BE2C (cell line): Measurements from ENCODE around the gene SLC13A5.

Source experiments
- DNase-seq: peaks from one replicate; pipeline ENCODE4 v3.0.0-alpha.2; 2020
- H3K27me3 ChIP-seq: fragments of 250-450 bp; sonication (Bioruptor Pico); 2 replicates; pipeline ENCODE4 v1.5.1; 2020; ENCODE audit warnings: mild to moderate bottlenecking
- H3K36me3 ChIP-seq: fragments of 250-450 bp; sonication (Bioruptor Pico); 2 replicates; pipeline ENCODE4 v1.5.1; 2020; ENCODE audit warnings: mild to moderate bottlenecking
- H3K4me1 ChIP-seq: fragments of 250-450 bp; sonication (Bioruptor Pico); 2 replicates; pipeline ENCODE4 v1.5.1; 2020
- H3K4me3 ChIP-seq: 2 replicates; pipeline ENCODE4 v1.5.1; 2011; ENCODE audit warnings: low read depth, low read length
- H3K9me3 ChIP-seq: fragments of 250-450 bp; sonication (Bioruptor Pico); 2 replicates; pipeline ENCODE4 v1.5.1; 2020
- TF ChIP-seq, protein P1 (sequence below): IDR thresholded peaks from 2 replicates; pipeline ENCODE4 v1.5.1; 2012; ENCODE audit warnings: mild to moderate bottlenecking, low read depth, low read length

SLC13A5 gene

GRCh38 chr17:6636105-6636504 lies 77.1 kb downstream of the SLC13A5 start:
- H3K27me3 ChIP-seq, result no peaks in the 10 kb centered on the region
- DNase-seq, result no peak
- no peaks in the 10 kb centered on the region for H3K9me3 ChIP-seq
- TF ChIP-seq, protein P1, sequence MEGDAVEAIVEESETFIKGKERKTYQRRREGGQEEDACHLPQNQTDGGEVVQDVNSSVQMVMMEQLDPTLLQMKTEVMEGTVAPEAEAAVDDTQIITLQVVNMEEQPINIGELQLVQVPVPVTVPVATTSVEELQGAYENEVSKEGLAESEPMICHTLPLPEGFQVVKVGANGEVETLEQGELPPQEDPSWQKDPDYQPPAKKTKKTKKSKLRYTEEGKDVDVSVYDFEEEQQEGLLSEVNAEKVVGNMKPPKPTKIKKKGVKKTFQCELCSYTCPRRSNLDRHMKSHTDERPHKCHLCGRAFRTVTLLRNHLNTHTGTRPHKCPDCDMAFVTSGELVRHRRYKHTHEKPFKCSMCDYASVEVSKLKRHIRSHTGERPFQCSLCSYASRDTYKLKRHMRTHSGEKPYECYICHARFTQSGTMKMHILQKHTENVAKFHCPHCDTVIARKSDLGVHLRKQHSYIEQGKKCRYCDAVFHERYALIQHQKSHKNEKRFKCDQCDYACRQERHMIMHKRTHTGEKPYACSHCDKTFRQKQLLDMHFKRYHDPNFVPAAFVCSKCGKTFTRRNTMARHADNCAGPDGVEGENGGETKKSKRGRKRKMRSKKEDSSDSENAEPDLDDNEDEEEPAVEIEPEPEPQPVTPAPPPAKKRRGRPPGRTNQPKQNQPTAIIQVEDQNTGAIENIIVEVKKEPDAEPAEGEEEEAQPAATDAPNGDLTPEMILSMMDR, result no peak
- no peaks in the 10 kb centered on the region for H3K36me3 ChIP-seq
- no peak overlapping the region for H3K4me3 ChIP-seq
- H3K4me1 ChIP-seq, result no peaks in the 10 kb centered on the region
